Muscle layer of duodenum (tissue), 2 donors: Measurements from ENCODE around the gene CCDC85A.

Experiments used
- H3K27ac ChIP-seq: one replicate; pipeline ENCODE4 v1.7.0; 2013; ENCODE audit warnings: mild to moderate bottlenecking, low read length
- H3K27me3 ChIP-seq: one replicate; pipeline ENCODE4 v1.7.0; 2013; ENCODE audit warnings: low read depth, mild to moderate bottlenecking, control low read depth, low read length
- H3K36me3 ChIP-seq, 2 donors: one replicate each; pipeline ENCODE4 v1.7.0; 2013; ENCODE audit warnings: low read length in 2 of 2, control low read depth in 1 of 2, mild to moderate bottlenecking in 1 of 2; ENCODE audit not compliant: insufficient read depth in 2 of 2, control insufficient read depth in 1 of 2
- H3K4me1 ChIP-seq, 2 donors: one replicate each; pipeline ENCODE4 v1.7.0; 2013; ENCODE audit warnings: low read length in 2 of 2, mild to moderate bottlenecking in 2 of 2, control low read depth in 1 of 2, moderate library complexity in 1 of 2; ENCODE audit not compliant: insufficient read depth in 2 of 2, control insufficient read depth in 1 of 2
- H3K4me3 ChIP-seq, 2 donors: one replicate each; pipeline ENCODE4 v1.7.0; 2013; ENCODE audit warnings: low read length in 2 of 2, low read depth in 1 of 2, mild to moderate bottlenecking in 1 of 2
- H3K9me3 ChIP-seq, 2 donors: one replicate each; pipeline ENCODE4 v1.7.0; 2013; ENCODE audit warnings: low read length in 2 of 2, control low read depth in 1 of 2, mild to moderate bottlenecking in 1 of 2; ENCODE audit not compliant: control insufficient read depth in 1 of 2
- donor health status: healthy.

CCDC85A gene

DNA sequence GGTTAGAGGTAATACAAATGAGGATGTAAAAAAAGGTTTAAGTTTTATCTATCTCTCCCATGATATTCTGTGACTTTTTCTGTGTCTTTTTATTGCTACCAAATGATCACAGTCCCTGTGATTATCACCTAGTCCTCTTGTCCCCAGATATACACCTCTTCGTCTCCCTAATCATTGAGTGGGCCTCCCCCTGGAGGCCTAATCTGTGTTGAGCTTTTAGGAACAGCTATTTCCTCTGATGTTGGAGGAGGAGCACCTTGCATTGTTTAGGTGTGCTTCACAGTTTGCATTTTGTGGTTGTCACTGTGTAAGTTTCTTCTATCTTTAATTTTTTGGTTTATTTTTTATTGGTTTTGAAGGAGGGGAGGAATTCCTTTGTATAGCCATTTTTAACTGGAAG lies 33.3 kb downstream of the CCDC85A start:
- no peaks in the 10 kb centered on the region for H3K4me1 ChIP-seq
- H3K36me3 ChIP-seq: no peaks in the 10 kb centered on the region
- H3K9me3 ChIP-seq: no peaks in the 10 kb centered on the region
- no peak overlapping the region for H3K27ac ChIP-seq
- no peaks in the 10 kb centered on the region for H3K27me3 ChIP-seq
- H3K4me3 ChIP-seq: no peak overlapping the region

DNA sequence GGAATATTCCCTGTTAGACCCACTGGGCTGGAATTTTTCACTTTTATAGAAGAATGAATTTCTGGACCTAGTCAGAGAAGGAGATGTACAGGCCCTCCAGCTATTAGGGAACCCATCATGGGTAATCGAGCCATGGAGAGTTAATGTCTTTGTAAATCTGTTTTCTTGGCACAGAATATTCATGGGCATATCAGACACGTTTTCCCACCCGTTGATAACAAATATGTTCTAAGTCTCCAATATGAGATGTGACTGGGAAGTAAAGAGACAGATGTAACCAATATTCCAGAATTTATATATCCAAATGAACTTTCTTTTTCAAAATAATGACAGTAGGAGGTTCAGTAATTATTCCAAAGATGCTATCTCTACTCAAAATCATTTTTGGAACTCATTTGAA lies 38.7 kb downstream of the CCDC85A start:
- Histone ChIP-seq H3K27ac (no peak overlapping the region), H3K36me3 (no peaks in the 10 kb centered on the region), H3K4me3 (no peak overlapping the region), H3K4me1 (no peaks in the 10 kb centered on the region), H3K27me3 (no peaks in the 10 kb centered on the region), H3K9me3 (no peaks in the 10 kb centered on the region)

DNA sequence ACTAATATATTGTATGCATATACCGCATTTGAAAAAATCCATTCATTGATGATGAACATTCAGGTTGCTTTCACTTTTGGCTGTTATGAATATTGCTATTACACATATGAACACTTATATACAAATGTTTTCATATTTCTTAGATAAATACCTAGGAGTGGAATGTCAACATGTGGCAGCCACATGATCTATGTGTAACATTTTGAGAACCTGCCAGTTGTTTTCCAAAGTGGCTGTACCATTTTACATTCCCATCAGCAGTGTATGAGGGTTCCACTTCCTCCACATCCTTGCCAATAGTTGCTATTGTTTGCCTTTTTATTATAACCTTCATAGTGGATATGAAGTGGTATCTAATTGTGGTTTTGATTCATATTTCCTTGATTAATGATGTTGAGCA lies 40.5 kb downstream of the CCDC85A start:
- no peaks in the 10 kb centered on the region for H3K36me3 ChIP-seq
- H3K4me1 ChIP-seq: no peaks in the 10 kb centered on the region
- no peak overlapping the region for H3K4me3 ChIP-seq
- no peak overlapping the region for H3K27ac ChIP-seq
- no peaks in the 10 kb centered on the region for H3K9me3 ChIP-seq
- H3K27me3 ChIP-seq: no peaks in the 10 kb centered on the region

DNA sequence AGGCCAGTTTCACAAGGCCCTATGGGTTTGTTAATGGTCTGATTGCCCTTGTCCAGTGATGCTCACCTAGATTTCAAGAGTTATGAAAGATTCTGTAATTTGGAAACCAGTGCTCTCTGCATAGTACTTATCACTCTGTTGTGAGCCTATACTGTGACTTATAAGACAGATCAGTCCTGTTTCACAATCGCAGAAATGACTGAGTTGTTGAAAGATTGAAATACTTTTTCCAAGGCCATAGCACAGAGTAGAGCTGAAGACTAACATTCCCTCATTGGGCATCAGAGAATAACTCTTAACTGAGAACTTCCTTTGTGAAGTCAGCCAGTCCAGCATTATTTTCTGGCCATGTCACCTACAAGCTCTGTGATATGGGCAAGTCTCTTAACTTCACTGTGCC lies 44.0 kb downstream of the CCDC85A start:
- no peak overlapping the region for H3K4me3 ChIP-seq
- H3K27ac ChIP-seq: no peak overlapping the region
- H3K4me1 ChIP-seq: no peaks in the 10 kb centered on the region
- H3K9me3 ChIP-seq: no peaks in the 10 kb centered on the region
- no peaks in the 10 kb centered on the region for H3K36me3 ChIP-seq
- no peaks in the 10 kb centered on the region for H3K27me3 ChIP-seq

DNA sequence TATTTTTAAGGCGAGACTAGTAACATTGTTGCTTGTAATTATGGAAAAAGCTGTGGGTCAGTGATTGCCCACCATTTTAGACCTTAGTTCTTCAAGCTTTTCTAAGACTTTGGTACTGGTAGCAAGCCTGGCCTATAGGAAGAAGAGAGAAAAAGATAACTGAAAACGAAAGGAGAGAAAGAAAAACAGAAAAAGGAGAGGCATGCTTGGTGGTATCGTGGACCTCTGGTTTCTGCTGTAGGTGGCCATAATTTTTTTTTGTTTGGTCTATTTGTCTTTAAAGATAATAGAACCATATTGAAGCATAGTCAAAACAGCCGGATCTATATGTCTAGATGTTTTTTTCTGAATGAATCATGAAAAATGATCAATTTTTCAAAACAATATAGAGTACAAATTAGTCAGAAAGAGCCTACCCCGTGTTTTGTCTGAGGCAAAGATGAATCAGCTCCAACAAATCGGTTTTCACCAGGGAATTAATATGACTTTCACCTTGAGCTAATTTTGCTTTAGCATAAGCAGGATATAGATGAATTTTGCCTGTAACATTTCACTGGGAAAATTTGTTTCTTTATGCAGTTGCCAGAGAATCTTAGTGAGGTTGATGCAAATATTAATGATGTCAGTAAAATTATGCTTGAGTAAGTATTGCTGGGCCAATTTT lies 45.7 kb downstream of the CCDC85A start:
- no peak overlapping the region for H3K4me3 ChIP-seq
- no peaks in the 10 kb centered on the region for H3K27me3 ChIP-seq
- H3K27ac ChIP-seq: no peak overlapping the region
- H3K36me3 ChIP-seq: no peaks in the 10 kb centered on the region
- no peaks in the 10 kb centered on the region for H3K4me1 ChIP-seq
- H3K9me3 ChIP-seq: no peaks in the 10 kb centered on the region

DNA sequence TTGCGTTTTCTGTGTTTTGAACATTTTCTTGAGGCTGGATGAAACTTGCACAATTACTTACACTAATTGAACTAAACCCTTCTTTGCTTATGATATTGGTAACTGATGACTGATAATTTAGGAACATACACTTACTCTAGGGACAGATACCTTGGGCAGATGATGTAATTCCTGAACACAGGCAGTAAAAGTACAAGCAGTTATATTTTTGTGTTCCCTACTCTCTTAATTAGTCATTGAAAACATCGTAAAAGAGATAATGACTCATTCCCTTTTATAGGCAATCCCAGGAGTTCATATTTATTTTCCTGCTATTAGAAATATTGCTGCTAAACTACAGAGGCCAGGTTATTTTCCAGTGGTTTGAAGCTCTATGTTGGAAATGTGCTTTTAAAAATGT lies 46.4 kb downstream of the CCDC85A start:
- H3K36me3 ChIP-seq: no peaks in the 10 kb centered on the region
- H3K27ac ChIP-seq: no peak overlapping the region
- H3K4me3 ChIP-seq: no peak overlapping the region
- H3K9me3 ChIP-seq: no peaks in the 10 kb centered on the region
- H3K4me1 ChIP-seq: no peaks in the 10 kb centered on the region
- no peaks in the 10 kb centered on the region for H3K27me3 ChIP-seq

DNA sequence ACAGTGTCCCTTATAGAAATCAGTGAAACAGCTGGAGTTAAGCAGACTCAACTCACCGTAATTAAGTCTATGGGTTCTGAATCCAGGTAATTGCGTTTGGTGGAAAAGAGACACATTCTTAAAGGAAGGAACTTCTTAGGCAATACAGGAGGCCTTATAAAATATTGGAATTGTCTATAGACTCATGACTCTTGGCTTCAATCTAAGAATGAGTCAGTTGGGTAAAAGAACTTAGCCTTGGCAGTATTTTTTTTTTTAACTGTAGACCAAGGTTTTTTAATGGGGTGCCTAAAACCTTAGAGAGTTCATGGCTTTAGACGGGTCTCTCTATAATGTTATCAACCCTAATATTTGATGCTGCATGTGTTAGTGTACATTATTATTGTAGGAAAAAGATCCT lies 47.6 kb downstream of the CCDC85A start:
- Histone ChIP-seq H3K4me3 (no peak overlapping the region), H3K9me3 (no peaks in the 10 kb centered on the region), H3K27ac (no peak overlapping the region), H3K36me3 (no peaks in the 10 kb centered on the region), H3K4me1 (no peaks in the 10 kb centered on the region), H3K27me3 (no peaks in the 10 kb centered on the region)

DNA sequence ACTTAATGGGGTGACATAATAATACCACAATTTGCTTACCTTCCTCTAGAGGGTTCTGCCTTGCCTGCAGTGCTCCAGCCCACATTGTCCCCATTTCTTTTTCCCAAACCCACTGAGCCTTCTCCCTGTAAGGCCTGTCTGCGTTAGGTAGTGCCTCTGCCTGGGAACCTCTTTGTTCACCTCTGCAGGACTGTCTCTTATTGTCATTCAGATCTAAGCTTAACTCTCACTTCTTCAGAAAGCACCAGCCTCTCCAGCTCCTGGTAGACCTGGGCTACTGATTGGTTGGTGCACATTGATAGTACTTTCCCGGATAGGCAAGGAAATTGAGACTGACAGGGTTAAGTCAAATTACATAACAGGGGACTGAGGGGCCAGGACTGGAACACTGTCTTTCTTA lies 49.1 kb downstream of the CCDC85A start:
- Histone ChIP-seq H3K36me3 (no peaks in the 10 kb centered on the region), H3K9me3 (no peaks in the 10 kb centered on the region), H3K27me3 (no peaks in the 10 kb centered on the region), H3K4me3 (no peak overlapping the region), H3K27ac (no peak overlapping the region), H3K4me1 (no peaks in the 10 kb centered on the region)

DNA sequence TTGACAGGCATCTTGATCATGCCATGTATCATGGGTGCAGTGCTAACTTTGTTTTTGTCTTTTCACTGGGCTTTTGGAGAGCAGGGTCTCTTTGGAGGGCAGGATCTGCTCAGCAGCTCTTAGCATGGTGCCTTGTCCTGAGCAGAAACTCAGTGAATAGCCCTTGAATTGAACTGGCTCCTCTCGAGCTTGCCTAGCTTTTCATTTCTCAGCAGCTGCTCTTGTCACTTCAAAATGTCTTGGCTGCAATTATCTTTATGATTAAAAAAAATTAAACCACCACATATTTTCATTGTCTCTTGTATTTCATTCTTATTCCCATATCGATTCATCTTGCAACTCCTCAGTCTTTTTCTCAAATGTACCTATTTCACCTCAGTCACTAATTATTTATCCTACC lies 50.5 kb downstream of the CCDC85A start:
- H3K27me3 ChIP-seq: no peaks in the 10 kb centered on the region
- H3K36me3 ChIP-seq: no peaks in the 10 kb centered on the region
- H3K9me3 ChIP-seq: no peaks in the 10 kb centered on the region
- H3K4me1 ChIP-seq: no peaks in the 10 kb centered on the region
- H3K4me3 ChIP-seq: no peak overlapping the region
- H3K27ac ChIP-seq: no peak overlapping the region

DNA sequence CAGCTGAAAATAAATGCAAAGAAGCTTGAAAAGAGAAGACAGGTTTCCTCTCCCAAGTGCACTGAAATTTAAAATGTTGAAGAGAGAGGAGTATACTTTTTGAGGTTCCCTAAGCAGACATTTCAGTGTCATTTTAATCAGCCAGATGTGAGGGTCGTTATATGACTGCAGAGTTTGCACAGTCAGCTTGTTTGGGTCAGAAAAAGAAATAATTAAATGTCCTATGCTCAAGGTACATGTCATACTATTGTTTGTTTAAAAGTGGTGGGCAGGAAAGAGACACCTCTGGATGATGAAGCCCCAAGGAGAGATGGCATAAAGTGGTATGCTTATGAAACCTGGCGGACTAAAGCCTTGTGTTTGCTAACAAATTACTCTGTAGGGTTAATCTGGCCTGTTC lies 55.2 kb downstream of the CCDC85A start:
- H3K36me3 ChIP-seq: no peaks in the 10 kb centered on the region
- H3K27ac ChIP-seq: no peak overlapping the region
- H3K4me3 ChIP-seq: no peak overlapping the region
- H3K9me3 ChIP-seq: peaks cover 0 to 5% of the 10 kb centered on the region in 2 donors
- H3K4me1 ChIP-seq: no peaks in the 10 kb centered on the region
- H3K27me3 ChIP-seq: no peaks in the 10 kb centered on the region

DNA sequence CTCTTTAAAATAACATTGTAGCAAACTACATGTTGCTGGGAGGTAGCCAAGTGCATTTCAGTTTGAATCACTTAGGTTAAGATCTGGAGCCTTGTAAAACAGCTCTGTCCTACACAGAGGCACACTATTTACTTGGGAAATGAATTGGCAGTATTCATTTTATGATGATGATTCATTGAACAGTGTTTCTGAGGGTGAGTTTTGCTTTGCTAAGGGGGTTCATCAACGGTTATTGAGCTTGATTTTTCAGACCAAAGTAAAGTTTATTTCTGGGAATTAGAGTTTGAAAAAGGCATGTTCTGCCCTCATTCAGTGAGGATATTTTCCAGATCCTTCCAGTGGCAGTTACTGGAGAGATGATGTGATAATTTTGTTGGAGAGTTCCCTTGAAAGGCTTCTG lies 55.6 kb downstream of the CCDC85A start:
- H3K27ac ChIP-seq: no peak overlapping the region
- H3K9me3 ChIP-seq: peaks cover 0 to 5% of the 10 kb centered on the region in 2 donors
- no peak overlapping the region for H3K4me3 ChIP-seq
- no peaks in the 10 kb centered on the region for H3K4me1 ChIP-seq
- H3K27me3 ChIP-seq: no peaks in the 10 kb centered on the region
- H3K36me3 ChIP-seq: no peaks in the 10 kb centered on the region

DNA sequence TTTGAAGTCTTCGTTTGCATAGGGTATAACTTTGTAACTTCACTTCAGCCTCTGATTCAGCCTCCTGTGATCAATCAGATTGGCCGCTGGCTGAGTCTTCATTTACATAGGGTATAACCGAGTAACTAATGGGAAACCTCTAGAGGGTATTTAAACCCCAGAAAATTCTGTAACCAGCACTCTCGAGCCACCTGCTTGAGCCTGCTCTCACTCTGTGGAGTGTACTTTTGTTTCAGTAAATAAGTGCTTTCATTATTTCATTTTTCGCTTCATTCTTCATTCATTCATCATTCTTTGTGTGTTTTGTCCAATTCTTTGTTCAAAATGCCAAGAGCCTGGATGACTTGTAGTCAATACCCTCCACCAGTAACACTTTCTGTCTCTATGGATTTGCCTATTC lies 56.4 kb downstream of the CCDC85A start:
- Histone ChIP-seq H3K27me3 (no peaks in the 10 kb centered on the region), H3K4me1 (no peaks in the 10 kb centered on the region), H3K36me3 (no peaks in the 10 kb centered on the region), H3K4me3 (no peak overlapping the region), H3K9me3 (peaks cover 0 to 5% of the 10 kb centered on the region in 2 donors), H3K27ac (no peak overlapping the region)
